GM12892 (cell line): ENCODE measurements around the gene MCC.

ENCODE experiments used
- DNase-seq: peaks from one replicate; pipeline ENCODE4 v3.0.0; 2011; ENCODE audit not compliant: insufficient read length
- FAIRE-seq: peaks from 2 replicates; lab custom pipeline; 2011; peaks lifted over from hg19 to GRCh38; lab: Jason Lieb, UNC
- POLR2A ChIP-seq: IDR thresholded peaks from 2 replicates; pipeline ENCODE4 v1.6.1; 2011; ENCODE audit warnings: low read depth, low read length, control low read depth
- POLR2AphosphoS5 ChIP-seq: IDR thresholded peaks from 2 replicates; pipeline ENCODE4 v1.6.1; 2011; ENCODE audit warnings: low read depth, low read length, control low read depth
- TAF1 ChIP-seq: IDR thresholded peaks from 2 replicates; pipeline ENCODE4 v1.6.1; 2011; ENCODE audit warnings: low read depth, mild to moderate bottlenecking, control low read depth, low read length, borderline replicate concordance

The MCC gene

GRCh38 chr5:113036321-113036720, 451.9 kb downstream of the MCC start:
- no peak for FAIRE-seq
- no peak for DNase-seq
- no peak for TF ChIP-seq POLR2AphosphoS5
- TF ChIP-seq POLR2A = no peak
- TF ChIP-seq TAF1 = no peak

DNA sequence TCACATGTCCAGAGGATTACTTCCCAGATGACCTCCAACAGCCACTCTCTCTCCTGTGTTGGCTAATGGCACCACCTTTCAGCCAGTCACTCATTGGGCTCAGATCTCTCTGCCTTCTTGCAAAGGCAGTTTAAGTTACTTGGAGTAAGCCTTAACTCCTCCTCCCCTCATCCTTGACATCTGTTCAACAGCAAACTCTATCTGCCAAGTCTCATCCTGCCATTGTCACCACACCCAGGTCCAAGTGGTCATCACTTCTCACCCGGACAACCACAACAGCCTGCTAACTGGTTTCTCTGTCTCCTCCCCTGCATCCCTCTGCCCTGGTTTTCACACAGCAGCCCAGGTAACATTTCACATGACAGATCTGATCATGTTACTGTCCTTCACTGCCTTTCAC, 453.2 kb downstream of the MCC start:
- no peak for TF ChIP-seq POLR2AphosphoS5
- TF ChIP-seq POLR2A = no peak
- TF ChIP-seq TAF1 = no peak
- no peak for DNase-seq
- FAIRE-seq = no peak

DNA sequence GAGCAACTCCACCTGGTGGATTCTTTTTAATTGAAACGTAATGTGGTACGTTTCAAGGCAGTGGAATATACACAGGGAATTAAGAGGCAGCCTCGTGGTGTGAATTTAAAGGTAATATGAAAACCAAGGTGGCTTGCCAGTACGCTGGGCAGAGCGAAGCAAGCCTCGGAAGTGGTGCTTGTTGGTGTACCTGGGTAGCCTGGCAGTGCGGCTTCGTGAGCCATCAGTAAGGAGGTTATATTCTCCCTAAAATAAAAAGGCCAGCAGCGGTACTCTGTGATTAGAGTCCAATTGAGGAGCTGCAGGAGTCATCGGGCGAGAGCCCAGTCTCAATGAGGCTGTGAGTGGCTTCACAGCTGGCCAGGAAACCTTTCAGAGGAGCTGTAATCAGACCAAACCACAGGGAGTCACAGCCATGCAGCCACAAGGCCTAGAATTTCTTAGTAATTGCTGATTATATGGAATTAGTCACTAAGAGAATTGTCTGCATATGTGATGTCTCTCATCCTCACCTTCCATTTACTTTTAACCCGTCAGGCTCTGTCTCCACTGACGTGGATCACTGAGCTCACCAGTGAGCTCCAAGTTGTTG, 454.0 kb downstream of the MCC start:
- FAIRE-seq = no peak
- no peak for DNase-seq
- TF ChIP-seq POLR2A (no peak), TAF1 (no peak), POLR2AphosphoS5 (no peak)

GRCh38 chr5:113031557-113031956, 456.7 kb downstream of the MCC start:
- DNase-seq (no peak), FAIRE-seq (no peak)
- TF ChIP-seq POLR2AphosphoS5 (no peak), POLR2A (no peak), TAF1 (no peak)

GRCh38 chr5:113031104-113031503, 457.1 kb downstream of the MCC start:
- FAIRE-seq (no peak), DNase-seq (no peak)
- TF ChIP-seq TAF1 (no peak), POLR2A (no peak), POLR2AphosphoS5 (no peak)

GRCh38 chr5:113029614-113030013, 458.6 kb downstream of the MCC start:
- no peak for FAIRE-seq
- no peak for TF ChIP-seq POLR2AphosphoS5
- no peak for TF ChIP-seq POLR2A
- no peak for TF ChIP-seq TAF1
- no peak for DNase-seq

DNA sequence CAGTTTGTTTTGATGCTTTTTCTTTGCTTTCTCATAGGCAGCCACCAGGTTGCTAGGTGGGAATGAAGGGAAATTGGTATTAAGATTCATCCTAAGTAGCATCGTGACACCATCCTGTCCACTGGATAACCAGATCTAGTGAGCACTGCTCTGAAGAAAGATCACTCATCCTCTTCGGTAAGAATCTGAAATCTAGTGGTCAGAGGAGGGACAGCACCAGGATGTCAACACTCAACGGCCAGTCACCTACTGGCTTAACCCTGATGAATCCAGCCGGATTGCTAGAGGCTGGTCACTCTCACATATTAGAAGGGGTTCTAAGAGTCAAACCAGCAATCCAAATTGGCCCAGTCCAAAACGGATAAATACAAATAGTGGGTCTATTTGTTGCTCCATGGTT, 460.8 kb downstream of the MCC start:
- FAIRE-seq = no peak
- TF ChIP-seq TAF1 (no peak), POLR2A (no peak), POLR2AphosphoS5 (no peak)
- no peak for DNase-seq

GRCh38 chr5:113027015-113027414, 461.2 kb downstream of the MCC start:
- TF ChIP-seq POLR2A = no peak
- TF ChIP-seq POLR2AphosphoS5 = peak; percentile 52; the same call in 1 of the 2 replicates
- no peak for TF ChIP-seq TAF1
- FAIRE-seq = no peak
- no peak for DNase-seq

GRCh38 chr5:113026211-113026610, 462.0 kb downstream of the MCC start:
- DNase-seq (no peak), FAIRE-seq (no peak)
- TF ChIP-seq TAF1 = no peak
- TF ChIP-seq POLR2A = no peak
- TF ChIP-seq POLR2AphosphoS5 = no peak

GRCh38 chr5:113025596-113025995, 462.7 kb downstream of the MCC start:
- no peak for FAIRE-seq
- DNase-seq = no peak
- TF ChIP-seq POLR2AphosphoS5 = no peak
- TF ChIP-seq POLR2A = no peak
- TF ChIP-seq TAF1 = no peak

- DNase-seq (no peak), FAIRE-seq (no peak)
- no peak for TF ChIP-seq TAF1
- no peak for TF ChIP-seq POLR2AphosphoS5
- TF ChIP-seq POLR2A = no peak
Measured at GRCh38 chr5:113024076-113024697, 464.1 kb downstream of the MCC start.

GRCh38 chr5:113022661-113023060, 465.6 kb downstream of the MCC start:
- TF ChIP-seq POLR2A (no peak), POLR2AphosphoS5 (no peak), TAF1 (no peak)
- FAIRE-seq (peak; percentile 24), DNase-seq (no peak)
